ENCODE measurements around the gene IFIT1B. TPM values are rescaled to one million over a fixed set of nuclear protein-coding genes. Genes with fewer than 3 reads are reported as not detected.

IFIT1B gene
- total and polyA plus RNA-seq, 10 of the 15 experiments (the other 5 are each of a cell fraction or from before 2014, with no cell fraction given): 0.04 TPM; not detected in 9

DNA sequence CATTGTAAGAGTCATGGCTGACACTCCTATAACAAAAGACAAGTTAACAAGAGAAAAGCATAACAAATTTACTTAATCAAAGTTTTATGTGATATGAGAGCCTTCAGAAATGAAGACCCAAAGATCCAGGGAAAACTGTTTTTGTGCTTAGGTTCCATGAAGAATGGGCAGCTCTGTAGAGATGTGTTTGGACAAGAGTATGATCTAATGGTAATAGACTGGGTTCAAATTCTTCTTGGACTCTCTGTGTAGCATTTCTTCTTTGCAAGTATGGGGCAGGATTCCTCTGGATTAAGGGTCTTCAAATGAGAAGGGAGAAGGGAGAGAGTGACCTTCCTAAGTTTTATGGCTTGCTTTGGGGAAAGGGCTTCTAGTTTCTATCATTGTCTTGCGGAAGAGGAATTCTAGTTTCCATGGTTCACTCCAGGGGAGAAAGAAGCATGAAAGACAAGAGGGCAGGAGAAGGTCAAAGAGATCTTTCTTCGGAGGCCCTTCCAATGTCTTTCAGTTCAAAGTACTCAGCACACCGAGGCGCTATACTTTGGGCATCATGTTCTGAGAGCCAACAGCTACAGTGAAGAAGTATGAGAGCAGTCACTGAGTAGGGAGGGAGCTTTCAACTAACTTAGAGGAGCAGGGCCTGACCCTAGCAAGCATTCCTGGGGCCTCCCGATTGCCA is 34.6 kb upstream of the IFIT1B start:
- POLR2A ChIA-PET: interaction anchor here (2.0 kb wide), 1 partner anchor 8 kb away, joined by 5 read pairs; no protein-coding TSS in a partner anchor

More for the DNA sequence above, 34.6 kb upstream of the IFIT1B start:
- no peak overlapping the region for H2AFZ ChIP-seq (ENCODE audit: control insufficient read depth, low read depth, low read length)
- ATAC-seq (no peak), DNase-seq (ENCODE audit: low read depth, low spot score) (no peak), FAIRE-seq (no peak)
- H3K4me2 ChIP-seq (ENCODE audit: control insufficient read depth, insufficient read depth): no peak overlapping the region
- H3K4me1 ChIP-seq (ENCODE audit: control insufficient read depth, insufficient read depth, low read length): peaks cover 13% of the 10 kb centered on the region
- peaks cover 4 to 18% of the 10 kb centered on the region in 2 experiments for H3K36me3 ChIP-seq (ENCODE audit: control insufficient read depth in 2 of 2, insufficient read depth in 2 of 2, low read length in 1 of 2)
- no peak overlapping the region for H3K4me3 ChIP-seq
- WGBS (ENCODE audit: insufficient coverage, insufficient replicate concordance, low lambda C conversion rate, missing lambda C conversion rate): 96% methylated on average over 5 of the region's 5 CpGs
- no peaks in the 10 kb centered on the region for H3K9me3 ChIP-seq (replicated peaks; ENCODE audit: control insufficient read depth, insufficient read depth, low read length)
- no peaks in the 10 kb centered on the region for H4K20me1 ChIP-seq (ENCODE audit: control insufficient read depth, insufficient read depth)
- H3K27ac ChIP-seq (ENCODE audit: control insufficient read depth, insufficient read depth): no peak overlapping the region
- RAD21 ChIA-PET (ENCODE audit: unreplicated experiment): interaction anchor here (1.0 kb wide), 1 partner anchor 11 kb away, joined by 3 read pairs; no protein-coding TSS in a partner anchor
- CTCF ChIA-PET: interaction anchor here (1.2 to 3.9 kb wide), 2 partner anchors 25 to 125 kb away, joined by 3 to 19 read pairs; no protein-coding TSS in a partner anchor
- SMC1A ChIA-PET (ENCODE audit: uncharacterized antibody, unreplicated experiment): interaction anchor here (1.0 to 3.4 kb wide), 4 partner anchors 9 to 43 kb away, joined by 3 to 21 read pairs (median 3); no protein-coding TSS in a partner anchor
- H3K27me3 ChIP-seq (replicated peaks in 1 of 2; ENCODE audit: control insufficient read depth in 2 of 2, insufficient read depth in 2 of 2, low read length in 1 of 2): no peaks in the 10 kb centered on the region
- in situ Hi-C loops (cut with MboI) (no loop called here), intact Hi-C loops (cut with micrococcal nuclease; ENCODE audit: unreplicated experiment) (no loop called here)
- BruUV-seq (replicated peaks): no TSS peak
- no peaks in the 10 kb centered on the region; the same call in 1 of the 2 replicates for H3K79me2 ChIP-seq (ENCODE audit: control insufficient read depth, insufficient read depth, low read length)
- TF ChIP-seq SMARCA5 (IDR thresholded peaks at IDR 0.05): no peak
- TF ChIP-seq MYB (IDR thresholded peaks at IDR 0.05; ENCODE audit: borderline replicate concordance, low read depth, low read length): no peak
- no peak for TF ChIP-seq MXI1 (IDR thresholded peaks at IDR 0.05; ENCODE audit: low read depth, low read length)
- TF ChIP-seq HDAC6 (IDR thresholded peaks at IDR 0.05; ENCODE audit: unreplicated experiment): no peak
- TF ChIP-seq POLR2A (IDR thresholded peaks at IDR 0.05; ENCODE audit: low read depth, low read length): no peak
- no peak for TF ChIP-seq EED (IDR thresholded peaks at IDR 0.05; ENCODE audit: low read depth)
- no peak for TF ChIP-seq SUPT20H (IDR thresholded peaks at IDR 0.05; ENCODE audit: borderline replicate concordance, control insufficient read depth, low read depth, low read length)
- no peak for TF ChIP-seq TAF1 (IDR thresholded peaks at IDR 0.05; ENCODE audit: borderline replicate concordance, low read depth, low read length)
- no peak for TF ChIP-seq TCF7 (IDR thresholded peaks at IDR 0.05; ENCODE audit: borderline replicate concordance)
- no peak for TF ChIP-seq RBBP5 (conservative IDR thresholded peaks at IDR 0.05)
- TF ChIP-seq ZNF24 (IDR thresholded peaks at IDR 0.05): no peak
- TF ChIP-seq ESRRA (IDR thresholded peaks at IDR 0.05; ENCODE audit: low read length): no peak
- no peak for TF ChIP-seq PBX3 (IDR thresholded peaks at IDR 0.05; ENCODE audit: insufficient replicate concordance, low read depth, low read length)
- TF ChIP-seq ZBED1 (IDR thresholded peaks at IDR 0.05; ENCODE audit: borderline replicate concordance): no peak
- no peak for TF ChIP-seq SKIL (IDR thresholded peaks at IDR 0.05; ENCODE audit: low read depth, poor library complexity, severe bottlenecking)
- TF ChIP-seq ZNF207 (IDR thresholded peaks at IDR 0.05; ENCODE audit: borderline replicate concordance): no peak
- TF ChIP-seq RAD51 (IDR thresholded peaks at IDR 0.05): no peak
- H3K9ac ChIP-seq (ENCODE audit: control insufficient read depth, insufficient read depth, low read length): no peak overlapping the region
